IMR-90 (cell line): ENCODE data around the gene DAPK1.

ENCODE experiments used
- BHLHE40 ChIP-seq: fragments of 150-350 bp; IDR thresholded peaks from 2 replicates; pipeline ENCODE4 v1.6.1; 2016; ENCODE audit warnings: mild to moderate bottlenecking, low read depth, low read length
- CHD1 ChIP-seq: IDR thresholded peaks from 2 replicates; pipeline ENCODE4 v1.6.1; 2012; ENCODE audit warnings: low read depth, low read length, improper control_type of control experiment
- CTCF ChIP-seq: conservative IDR thresholded peaks from 2 replicates; pipeline ENCODE4 v1.5.1; 2012; ENCODE audit warnings: mild to moderate bottlenecking, low read depth, low read length, improper control_type of control experiment
- FOS ChIP-seq: fragments of 150-350 bp; IDR thresholded peaks from 2 replicates; pipeline ENCODE4 v1.6.1; 2016; ENCODE audit warnings: low read depth, low read length
- MXI1 ChIP-seq: IDR thresholded peaks from 2 replicates; pipeline ENCODE4 v1.6.1; 2012; ENCODE audit warnings: low read depth, mild to moderate bottlenecking, low read length, moderate library complexity, borderline replicate concordance
- NFE2L2 ChIP-seq: fragments of 150-350 bp; IDR thresholded peaks from 2 replicates; pipeline ENCODE4 v1.6.1; 2016; ENCODE audit warnings: low read depth, mild to moderate bottlenecking, low read length
- POLR2A ChIP-seq: IDR thresholded peaks from 2 replicates; pipeline ENCODE4 v1.6.1; 2012; ENCODE audit warnings: mild to moderate bottlenecking, low read depth, low read length
- RAD21 ChIP-seq: IDR thresholded peaks from 2 replicates; pipeline ENCODE4 v1.6.1; 2012; ENCODE audit warnings: low read length, improper control_type of control experiment
- RFX5 ChIP-seq: IDR thresholded peaks from 2 replicates; pipeline ENCODE4 v1.8.0; 2012; ENCODE audit warnings: low read depth, mild to moderate bottlenecking, low read length, moderate library complexity
- USF2 ChIP-seq: fragments of 150-350 bp; IDR thresholded peaks from 2 replicates; pipeline ENCODE4 v1.6.1; 2017; ENCODE audit warnings: mild to moderate bottlenecking, antibody characterized with exemption, low read length, low read depth

GRCh38 chr9:87668222-87668621 lies 170.6 kb downstream of the DAPK1 start:
- TF ChIP-seq POLR2A: no peak
- TF ChIP-seq CTCF: no peak
- TF ChIP-seq RAD21: no peak
- no peak for TF ChIP-seq MXI1
- no peak for TF ChIP-seq USF2
- no peak for TF ChIP-seq RFX5
- no peak for TF ChIP-seq FOS
- no peak for TF ChIP-seq NFE2L2
- TF ChIP-seq BHLHE40: no peak
- TF ChIP-seq CHD1: no peak
